Activated CD8-positive, alpha-beta memory T cell treated with anti-CD3 and anti-CD28 coated beads, Interleukin-2, amount 50 U/mL, for 24 hours (primary cell): ENCODE data around the gene ADGRG7.
A peak's percentile ranks its signal among the peaks of the same experiment; 100 is the strongest.
"Not testable (repeated sequence)": the region's sequence is repeated elsewhere in the genome, so short reads cannot be mapped to it uniquely, and the experiment has no call there.

Experiments
- DNase-seq: peaks from one replicate; pipeline ENCODE4 v3.0.0-alpha.2; 2020; ENCODE audit errors: extremely low read depth

Gene ADGRG7, protein sequence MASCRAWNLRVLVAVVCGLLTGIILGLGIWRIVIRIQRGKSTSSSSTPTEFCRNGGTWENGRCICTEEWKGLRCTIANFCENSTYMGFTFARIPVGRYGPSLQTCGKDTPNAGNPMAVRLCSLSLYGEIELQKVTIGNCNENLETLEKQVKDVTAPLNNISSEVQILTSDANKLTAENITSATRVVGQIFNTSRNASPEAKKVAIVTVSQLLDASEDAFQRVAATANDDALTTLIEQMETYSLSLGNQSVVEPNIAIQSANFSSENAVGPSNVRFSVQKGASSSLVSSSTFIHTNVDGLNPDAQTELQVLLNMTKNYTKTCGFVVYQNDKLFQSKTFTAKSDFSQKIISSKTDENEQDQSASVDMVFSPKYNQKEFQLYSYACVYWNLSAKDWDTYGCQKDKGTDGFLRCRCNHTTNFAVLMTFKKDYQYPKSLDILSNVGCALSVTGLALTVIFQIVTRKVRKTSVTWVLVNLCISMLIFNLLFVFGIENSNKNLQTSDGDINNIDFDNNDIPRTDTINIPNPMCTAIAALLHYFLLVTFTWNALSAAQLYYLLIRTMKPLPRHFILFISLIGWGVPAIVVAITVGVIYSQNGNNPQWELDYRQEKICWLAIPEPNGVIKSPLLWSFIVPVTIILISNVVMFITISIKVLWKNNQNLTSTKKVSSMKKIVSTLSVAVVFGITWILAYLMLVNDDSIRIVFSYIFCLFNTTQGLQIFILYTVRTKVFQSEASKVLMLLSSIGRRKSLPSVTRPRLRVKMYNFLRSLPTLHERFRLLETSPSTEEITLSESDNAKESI

DNA sequence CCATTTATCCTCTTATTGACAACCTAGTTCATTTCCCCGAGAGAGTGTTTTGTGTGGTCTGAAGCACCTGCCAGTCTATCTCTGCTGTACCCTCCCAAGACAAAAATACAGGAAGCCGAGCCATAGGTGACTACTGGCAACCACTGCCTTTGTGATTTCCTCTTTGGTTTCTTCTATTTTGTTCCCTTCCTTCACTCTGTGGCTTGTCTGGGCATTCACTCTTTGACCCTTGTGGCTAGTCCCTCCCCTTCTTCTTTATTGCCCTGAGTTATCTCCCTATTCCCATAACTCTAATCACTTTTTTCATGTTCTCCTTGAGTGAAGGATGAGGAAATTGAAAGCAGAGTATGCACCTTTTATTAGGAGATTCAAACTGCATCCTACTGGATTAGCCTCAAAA is at the start of gene ADGRG7:
TSS of gene ADGRG7 (plus strand) at position 297 of the 400 bp plus-strand sequence. CDS start 256 bp downstream, outside the sequence.
- no peak for DNase-seq

DNA sequence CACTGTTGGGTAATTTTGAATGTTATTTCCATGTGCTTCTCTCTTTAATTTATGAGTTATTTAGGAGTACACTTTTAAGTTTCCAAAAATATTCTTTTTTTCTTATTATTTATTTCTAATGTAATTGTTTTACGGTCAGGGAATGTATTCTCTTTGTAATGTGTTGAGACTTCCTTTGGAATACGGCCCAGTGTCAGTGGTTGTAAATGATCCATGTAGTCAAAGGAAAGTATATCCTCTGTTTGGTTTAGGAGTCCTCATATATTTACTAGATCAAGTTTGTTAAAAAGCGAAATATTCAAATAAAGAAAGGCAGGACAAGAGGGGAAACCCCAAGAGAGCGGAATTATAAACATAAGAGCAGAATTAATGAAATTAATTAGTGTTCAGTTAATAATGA is 49.0 kb upstream of the ADGRG7 start:
- DNase-seq, result no peak

DNA sequence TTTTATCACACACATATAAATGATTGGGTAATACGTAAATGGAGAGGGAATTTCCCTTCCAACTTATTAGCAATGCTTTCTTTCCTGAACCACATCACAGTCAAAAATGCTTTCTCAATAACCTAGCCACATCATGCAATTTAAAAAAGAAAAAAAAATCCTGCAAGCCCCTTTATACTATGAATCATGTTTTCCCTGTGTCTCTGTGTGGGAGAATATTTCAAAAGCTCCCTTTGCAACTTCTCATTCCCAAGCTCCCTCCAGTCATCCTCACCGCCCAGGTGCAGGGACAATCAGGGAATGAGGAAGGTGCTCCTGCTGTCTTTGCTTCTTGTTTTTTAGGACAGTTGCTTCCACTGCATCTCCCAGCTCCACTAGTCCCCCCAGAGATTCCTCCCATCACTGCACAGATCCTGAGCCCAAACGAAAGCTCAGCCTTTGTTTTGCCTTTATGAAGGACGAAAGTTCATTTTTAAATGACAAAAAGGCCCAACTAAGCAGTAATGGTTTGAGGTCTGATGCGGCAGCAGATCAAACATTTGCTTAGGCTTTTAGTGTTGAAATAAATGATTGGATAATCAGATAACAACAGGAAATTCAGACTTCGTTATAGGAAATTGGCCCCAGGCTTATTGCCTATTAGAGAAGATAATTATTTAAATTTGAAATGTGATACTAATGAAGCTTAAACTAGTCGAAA is 47.8 kb upstream of the ADGRG7 start:
- no peak for DNase-seq

DNA sequence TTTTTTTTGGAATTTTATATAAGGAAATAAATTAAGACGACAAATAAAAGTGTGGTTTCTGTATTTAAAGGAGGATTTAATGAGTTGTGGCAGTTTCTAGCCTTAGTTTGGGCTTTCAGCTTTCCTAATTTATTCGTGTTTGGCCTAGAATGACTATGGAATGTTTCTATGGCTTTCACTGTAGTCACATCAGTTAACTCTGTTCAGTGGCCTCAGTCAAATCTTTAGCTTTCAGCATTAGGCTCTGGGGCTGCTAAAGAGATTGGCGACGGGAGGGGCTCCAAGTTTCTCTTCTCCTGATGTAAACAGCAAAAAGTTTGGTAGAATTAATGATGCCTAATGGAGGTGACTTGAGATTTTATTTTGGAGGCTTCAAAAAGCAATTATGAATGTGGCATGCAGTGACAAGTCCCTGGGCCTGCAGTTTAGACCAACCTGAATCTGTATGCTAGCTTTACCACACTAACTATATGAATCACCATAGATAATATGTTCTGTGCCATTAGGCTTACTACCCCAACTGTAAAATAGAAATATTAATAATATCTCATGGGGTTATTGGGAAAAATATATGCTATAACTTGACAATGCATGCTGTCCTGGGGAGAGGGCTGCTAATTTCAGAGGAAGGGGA is 47.1 kb upstream of the ADGRG7 start:
- DNase-seq, result no peak

DNA sequence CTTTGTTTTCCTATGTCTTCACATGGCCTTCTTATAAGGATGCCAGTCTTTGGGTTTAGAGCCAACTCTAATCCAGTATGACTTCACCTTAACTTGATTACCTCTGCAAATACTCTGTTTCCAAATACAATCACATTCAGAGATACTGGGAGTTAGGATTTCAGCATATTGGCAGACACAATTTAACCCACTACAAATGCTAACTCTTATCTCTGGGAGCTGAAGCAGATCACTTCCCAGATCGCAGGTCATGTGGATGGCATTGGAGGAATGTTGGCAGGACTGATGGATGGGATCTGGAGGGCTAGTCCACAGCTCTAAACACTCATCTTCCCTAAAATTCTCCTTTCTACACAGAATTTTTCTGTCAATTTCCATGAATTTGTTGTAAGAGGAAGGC is 46.2 kb upstream of the ADGRG7 start:
- no peak for DNase-seq

DNA sequence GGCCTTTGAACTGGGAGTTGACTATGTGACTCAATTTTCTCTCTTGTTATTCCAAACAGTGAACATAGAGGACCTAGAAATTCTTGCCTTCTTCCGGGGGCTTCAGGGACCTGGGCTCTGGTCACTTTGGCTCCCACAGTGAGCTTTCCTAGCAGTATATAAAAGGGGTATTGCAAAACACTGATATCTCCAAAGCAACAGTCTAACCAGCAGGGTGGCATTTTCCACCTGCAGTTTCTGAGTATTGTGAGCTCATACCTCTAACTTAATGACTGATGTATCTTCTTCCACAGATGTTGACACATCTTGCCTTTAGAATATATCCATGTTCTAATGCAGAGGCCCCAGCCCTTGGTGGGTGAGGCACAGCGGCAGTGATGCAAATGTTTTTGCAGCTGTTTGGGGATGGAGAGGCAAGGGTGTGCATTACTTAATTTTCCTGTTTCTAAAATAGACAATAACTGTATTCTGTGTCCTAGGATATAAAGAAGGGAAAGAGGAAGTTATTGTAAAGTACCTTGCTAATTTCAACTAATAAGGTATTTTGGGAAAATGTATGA is 45.7 kb upstream of the ADGRG7 start:
- DNase-seq, result no peak

DNA sequence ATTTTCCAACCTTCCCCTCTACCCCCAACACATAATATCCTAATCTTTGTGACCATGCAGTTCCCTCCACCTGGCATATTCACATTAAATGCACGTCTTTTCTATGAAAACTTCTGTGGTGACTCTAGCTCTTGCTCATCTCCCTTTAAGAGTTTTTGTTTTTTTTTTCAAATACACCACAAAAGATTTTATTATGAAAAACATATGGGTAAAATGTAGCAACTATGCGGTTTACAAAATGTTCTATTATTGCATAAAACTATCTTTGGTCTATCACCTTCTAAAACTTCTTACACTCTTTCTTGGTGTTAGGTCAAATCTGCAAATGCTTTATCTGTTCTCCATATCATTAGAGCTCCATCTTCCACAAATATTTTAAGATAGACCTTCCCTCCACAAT is 38.6 kb upstream of the ADGRG7 start:
- DNase-seq, result no peak

DNA sequence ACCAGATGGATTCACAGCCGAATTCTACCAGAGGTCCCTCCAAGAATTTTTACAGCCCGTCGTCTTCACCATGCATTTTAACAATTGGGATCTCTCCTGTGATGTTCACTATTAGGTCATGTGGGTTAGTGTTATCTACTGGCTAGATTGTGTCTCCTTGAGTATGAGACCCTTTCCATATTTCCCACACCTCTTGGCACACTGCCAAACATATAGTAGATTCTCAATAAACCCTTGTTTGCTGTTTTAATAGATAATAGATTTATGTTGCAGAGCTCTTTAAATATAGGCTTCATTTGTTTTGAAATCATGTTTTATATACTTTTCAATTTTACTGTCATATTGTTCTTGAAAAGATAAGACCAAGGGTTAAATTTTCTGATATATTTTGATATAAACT is 34.9 kb upstream of the ADGRG7 start:
- DNase-seq, result no peak

DNA sequence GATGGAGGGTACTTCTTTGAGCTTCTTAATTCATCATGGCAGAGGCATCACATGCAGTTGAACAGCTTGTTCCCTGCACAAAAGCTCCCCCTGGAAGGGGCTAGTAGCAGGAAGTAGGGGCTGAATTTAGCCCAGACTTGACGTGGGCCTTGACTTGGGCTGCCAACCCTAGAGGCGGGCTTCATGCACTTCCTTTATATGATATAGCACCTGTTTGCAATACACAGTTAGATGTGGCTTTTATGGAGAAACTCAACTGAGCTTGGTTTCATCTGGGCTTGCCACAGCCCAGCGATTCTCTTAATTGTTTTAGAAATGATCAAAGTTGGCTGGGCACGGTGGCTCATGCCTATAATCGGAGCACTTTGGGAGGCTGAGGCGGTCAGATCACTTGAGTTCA is 33.7 kb upstream of the ADGRG7 start:
- no peak for DNase-seq

DNA sequence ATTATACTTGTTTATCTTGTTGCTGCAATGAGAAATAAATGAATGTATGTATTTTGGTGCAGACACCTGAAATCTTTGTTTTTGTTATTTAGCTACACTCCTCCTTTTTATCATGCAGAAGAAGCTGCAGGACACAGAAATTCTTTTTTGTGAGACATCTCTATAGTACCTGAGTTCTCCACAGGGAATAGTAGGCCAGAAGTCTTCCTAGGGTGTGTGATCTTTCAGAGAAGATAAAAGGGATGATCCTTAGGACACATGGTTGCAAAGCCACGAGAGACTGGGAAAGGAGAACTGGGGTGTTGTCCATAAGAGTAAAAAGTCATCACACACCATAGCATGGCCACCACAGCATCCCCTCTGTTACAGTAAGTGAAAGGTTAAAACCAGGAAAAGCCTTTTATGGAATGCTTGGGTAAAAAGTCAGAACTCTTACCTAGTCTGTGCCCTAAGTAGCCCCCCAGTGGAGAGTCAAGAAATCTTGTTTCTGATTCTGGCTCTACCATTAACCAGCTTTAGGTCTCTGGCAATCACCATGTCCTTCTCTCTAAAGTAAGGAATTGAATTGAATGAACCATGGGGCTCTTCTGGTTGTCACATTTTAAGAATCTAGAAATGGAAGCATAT is 31.9 kb upstream of the ADGRG7 start:
- no peak for DNase-seq

DNA sequence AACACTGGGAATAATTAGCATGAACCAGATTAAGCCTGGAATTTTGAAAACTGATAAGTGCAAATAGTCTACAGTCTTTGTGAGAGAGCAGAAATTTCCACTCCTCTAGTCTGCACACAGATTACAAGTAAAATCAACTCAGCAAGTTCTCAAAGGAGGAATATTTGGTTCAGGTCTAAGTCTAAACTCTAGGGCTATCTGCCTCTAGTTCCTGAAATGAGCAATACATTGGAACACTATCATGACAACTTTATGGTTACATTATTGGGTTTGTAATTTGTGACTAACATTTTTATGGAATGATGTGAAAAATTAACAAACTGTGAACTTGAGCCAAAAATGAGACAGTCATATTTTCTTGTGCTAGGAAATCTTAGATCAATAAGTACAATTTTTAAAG is 30.8 kb upstream of the ADGRG7 start:
- no peak for DNase-seq

DNA sequence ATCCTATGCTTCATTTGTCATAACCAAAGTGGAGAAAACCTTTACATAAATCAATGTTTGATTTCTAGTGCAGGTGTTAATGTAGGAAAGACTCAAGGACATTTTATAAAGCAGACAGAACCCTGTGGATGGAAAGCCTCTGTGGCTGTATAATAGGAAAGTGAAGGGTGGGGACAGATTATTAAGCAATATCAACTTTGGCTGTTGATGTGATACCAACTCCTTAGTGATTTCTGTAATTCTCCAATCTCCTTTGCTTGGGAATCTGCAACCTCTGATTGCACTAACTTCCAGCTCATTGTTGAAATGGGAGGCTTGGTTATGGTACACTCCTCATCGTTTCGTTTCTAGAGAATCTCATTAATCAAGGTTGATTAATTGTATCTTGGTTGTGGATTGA is 29.3 kb upstream of the ADGRG7 start:
- no peak for DNase-seq

DNA sequence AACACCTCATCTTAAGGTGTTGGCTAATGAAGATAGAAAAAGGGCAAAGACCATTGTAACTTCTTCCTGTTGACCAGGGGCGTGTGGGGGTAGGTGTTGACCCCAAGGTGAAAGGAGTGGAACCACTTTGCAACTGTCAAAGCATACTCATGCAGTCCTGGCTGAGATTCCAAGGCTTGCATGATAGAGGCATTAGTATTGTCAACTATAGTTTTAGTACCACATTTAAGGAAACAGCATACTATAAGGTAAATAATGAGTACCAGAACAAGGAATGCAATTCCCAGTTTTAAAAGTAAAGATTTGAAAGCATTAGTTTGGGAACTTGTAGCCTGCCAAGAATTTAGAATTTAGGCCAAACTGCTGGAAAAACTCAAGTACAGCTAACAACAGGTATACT is 27.8 kb upstream of the ADGRG7 start:
- no peak for DNase-seq

DNA sequence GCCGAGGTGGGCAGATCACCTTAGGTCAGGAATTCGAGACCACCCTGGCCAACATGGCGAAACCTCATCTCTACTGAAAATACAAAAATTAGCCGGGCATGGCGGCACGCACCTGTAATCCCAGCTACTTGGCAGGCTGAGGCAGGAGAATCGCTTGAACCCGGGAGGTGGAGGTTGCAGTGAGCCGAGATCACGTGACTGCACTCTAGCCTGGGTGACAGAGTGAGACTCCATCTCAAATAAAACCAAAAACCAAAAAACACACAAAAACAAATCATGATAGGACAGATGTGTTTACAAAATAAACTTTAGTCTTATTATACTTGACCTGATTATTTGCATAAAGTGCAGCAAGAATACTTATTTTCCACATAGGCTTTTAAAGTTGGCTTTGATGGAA is 27.2 kb upstream of the ADGRG7 start:
- DNase-seq, result not testable (repeated sequence)

DNA sequence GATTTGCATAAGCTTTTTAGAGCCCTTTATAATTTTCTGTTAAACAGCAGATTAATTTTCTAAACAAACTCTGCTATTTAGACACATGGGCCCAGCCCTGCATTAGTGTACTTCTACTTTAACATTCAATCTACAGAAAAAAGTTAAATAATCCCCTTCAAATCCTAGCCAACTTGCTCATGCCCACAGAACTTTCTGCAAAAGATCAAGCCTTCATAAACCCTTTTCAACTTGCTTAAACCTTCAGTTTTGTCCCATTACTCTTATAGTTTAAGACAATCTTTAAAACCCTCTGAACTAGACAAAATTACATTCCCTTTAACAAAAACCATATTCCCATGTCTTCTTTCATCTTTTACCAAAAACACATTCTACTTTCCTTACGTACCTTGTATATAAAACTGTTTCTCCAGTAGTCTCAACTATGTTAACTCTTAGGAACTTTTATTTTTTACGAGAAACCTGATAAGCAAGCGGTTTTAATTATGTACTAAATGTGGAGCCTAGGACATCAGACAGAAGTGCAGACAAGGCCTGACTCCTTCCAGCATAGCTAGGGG is 25.2 kb upstream of the ADGRG7 start:
- no peak for DNase-seq

DNA sequence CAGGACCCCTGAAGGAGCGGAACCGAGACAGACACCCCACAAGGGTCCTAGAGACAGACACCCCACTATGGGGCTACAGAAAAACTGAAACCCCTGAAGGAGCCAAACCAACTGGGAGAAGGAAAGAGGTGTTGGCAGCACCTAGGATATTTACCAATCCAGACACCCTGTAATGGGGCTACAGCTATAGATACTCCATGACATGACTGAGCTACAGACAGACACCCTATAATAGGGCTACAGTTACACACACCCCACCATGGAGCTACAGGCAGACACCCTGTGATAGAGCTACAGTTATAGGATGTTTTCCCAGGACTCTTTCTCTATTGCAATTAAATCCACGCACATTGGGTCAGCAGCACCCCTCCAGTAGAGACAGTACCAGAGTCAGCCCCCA is 22.6 kb upstream of the ADGRG7 start:
- DNase-seq, result no peak

DNA sequence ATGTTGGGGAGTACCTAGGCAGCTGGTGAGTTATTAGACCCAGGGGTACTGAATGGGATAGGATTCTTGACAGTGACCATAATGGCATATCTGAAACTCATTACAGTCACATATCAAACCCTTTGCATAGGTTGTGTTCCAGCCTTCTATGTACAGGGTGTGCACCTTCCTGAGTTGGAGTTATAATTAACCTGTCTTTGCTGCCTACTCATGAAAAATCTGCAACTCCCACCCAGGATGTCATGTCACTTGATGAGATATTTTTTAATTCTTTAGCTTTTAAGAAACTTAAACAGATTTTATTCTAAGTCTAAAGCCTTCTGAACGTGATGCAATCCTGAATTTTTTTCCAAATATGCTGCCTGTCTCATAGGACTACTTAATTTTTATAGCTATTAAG is 21.1 kb upstream of the ADGRG7 start:
- DNase-seq, result no peak

DNA sequence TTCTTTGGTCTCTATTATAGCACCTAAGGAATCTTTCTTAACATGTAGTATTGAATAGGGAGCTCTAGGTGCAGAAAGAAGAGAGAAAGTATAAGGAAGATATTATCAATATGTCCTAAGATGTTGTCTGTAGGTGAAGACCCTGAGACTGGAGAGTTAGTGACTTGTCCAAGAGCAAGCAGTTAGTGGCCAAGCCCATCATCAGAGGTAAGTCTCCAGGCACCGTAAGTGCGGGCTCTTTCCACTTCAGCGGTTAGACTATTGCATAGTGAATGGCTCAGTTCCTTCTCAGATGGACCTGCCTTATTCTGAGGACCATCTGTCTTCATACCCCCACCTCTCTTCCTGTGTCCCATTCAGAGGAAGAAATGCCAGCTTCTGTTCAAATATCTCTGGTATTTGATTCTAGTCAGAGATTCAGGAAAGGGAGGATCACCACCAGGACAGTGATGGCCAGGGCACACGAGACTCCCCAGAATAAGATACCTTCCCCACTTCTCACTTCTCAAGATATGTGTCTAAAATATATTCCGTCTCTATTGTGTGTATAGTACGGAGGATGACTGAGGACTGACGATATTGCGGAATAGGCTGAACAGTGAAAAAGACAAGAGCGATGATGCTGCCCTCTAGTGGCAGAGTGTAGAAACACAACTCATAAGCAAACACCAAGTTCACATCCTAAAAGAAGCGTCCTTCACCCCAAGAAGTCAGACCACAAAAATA is 19.1 kb upstream of the ADGRG7 start:
- peak; percentile 18 for DNase-seq

DNA sequence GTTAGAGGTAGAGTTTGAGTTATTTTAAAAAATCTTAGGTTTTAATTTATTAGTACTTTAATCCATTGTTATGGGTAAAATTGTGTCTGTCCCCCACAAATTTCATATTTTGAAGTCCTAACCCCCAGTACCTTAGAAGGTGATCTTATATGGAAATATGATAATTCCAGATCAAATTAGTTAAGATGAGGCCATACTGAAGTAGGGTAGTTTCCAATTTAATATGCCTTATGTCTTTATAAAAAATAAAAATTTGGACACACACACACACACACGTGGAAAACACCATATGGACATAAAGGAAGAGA is 18.6 kb upstream of the ADGRG7 start:
- no peak for DNase-seq

DNA sequence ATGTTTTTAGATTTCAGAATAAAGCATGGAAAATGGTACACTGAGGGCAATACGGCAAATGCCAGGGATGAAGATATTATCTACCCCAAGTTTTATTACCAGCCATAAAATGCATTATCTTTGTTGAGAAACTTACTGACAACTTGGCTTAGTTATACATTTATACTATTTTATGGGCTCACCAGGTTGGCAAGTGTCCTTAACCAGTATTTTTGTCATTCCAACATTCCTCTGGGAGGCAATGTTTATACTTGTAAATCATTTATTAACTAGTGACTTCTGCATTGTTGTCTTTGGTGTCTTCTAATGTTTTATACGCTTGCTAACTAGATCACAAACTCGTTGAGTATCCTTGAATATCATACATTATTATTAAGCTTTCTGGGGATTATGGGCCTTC is 18.0 kb upstream of the ADGRG7 start:
- no peak for DNase-seq
